ENCODE results near the gene RTKN2. TPM values are rescaled to one million over a fixed set of nuclear protein-coding genes. Genes with fewer than 3 reads are reported as not detected.

RTKN2 gene
- total RNA-seq, 1 donor from 2014 or later = 7.5 TPM

DNA sequence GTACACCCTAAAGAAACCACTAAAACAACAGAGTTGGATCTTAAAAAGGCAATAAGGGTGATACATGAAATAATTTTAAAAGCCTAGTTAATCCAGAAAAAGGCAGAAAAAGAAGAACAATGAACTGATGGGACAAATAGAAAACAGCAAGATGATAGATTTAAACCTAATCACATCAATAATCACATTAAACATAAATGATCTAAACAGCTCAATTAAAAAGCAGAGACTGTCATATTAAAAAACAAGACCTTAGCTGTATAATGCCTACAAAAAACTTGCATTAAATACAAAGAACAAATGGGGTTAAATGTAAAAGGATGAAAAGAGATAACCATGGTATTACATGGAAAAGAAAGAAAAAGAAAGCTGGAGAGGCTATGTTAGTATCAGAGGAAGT lies 96.2 kb downstream of the RTKN2 start:
- DNase-seq = no peak

DNA sequence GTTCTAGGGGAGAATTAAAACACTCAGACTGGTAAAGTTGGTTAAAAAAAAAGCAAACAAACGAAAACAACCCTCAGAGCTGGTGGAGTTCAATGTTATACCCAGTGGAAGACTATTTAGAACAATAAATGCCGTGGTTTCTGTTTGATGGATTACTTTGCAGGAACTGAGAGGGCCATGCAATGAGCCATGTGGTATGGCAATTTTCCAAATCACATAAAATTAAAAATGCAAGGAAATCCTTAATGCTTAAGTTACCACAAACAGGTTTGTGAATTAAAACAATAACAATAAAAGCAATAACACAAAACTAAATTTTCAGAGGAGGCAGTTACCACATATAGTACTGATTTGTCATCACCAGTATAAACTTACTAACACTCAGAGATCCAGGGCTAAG lies 96.9 kb downstream of the RTKN2 start:
- DNase-seq = no peak

DNA sequence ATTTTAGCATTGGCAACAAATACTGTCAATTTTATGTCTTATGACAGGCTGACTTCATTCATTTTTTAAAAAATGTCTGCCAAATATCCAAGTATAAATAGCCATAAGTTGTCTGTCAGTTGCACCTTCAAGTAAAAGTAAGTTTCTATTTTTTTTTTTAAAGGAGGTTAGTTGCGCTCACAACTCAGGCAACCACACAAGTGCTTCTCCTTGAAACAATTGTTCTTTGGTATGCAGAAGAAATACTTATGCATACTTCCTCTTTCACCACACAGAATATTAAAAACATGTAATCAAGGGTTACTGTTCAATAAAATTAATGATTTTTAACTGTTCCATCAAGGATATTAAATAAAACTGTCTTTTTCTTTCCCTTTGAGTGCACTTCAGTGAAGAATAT lies 97.9 kb downstream of the RTKN2 start:
- no peak for DNase-seq

DNA sequence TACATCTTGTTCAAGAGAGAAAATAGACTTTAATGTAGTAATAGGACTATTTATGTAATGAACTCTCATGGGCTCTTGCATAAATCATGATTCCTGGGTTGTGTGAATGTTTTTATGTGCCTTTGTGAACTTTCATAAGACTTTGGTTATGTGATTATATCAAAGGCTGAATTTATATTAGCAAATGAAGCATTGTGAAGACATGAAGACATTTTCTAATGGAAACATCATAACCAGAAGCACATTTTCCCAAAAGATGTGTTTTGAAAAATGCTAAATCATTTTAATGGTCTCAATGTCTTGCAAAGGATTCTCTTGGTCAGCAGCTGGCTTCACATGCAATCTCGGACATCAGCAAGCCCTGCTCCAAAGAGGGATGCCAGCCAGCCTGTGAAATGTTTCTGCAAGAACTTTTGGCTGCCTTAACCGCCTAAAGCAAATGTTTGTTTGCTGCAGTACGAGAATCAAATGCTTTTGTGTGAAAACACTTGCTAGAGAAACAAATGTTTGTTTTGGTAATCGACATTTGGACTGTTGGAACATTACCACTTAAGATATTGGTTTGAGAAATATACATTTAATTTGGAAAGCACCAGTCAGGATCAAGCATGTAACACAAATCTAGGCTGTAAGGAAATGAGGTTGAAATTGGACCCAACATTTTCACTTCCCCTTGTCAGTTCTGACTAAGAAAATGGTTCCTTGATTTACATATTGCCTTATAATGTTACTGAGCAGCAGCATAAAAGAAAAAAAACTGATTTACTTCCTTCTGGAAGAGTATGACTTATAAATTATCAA lies 102.1 kb downstream of the RTKN2 start:
- no peak for DNase-seq

DNA sequence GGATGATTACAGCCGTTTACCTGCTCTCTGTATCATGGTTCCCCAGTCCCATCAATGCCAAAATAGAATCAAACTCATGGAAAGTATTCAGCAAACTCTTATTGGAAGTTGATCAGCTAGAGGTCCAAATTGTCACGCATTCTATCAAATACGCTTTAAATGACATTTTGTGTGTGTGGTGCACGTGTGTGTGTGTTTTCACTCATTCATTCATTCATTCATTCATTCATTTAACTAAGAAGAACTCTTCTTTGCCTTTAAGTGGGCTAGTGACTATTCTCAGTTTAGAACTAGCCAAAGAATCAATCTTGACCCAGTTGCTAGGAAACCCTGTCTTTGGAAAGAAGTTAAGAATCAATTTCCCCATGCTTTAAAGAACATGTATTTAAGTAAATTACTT lies 102.8 kb downstream of the RTKN2 start:
- no peak for DNase-seq

- DNase-seq = no peak
These were observed 105.6 kb downstream of the RTKN2 start for GRCh38 chr10:62163024-62163423.

GRCh38 chr10:62162261-62162981 lies 106.2 kb downstream of the RTKN2 start:
- no peak for DNase-seq

- DNase-seq = no peak
These were observed 109.3 kb downstream of the RTKN2 start for GRCh38 chr10:62159351-62159750.

GRCh38 chr10:62157601-62158000 lies 111.0 kb downstream of the RTKN2 start:
- no peak for DNase-seq

- no peak for DNase-seq
These were observed 113.5 kb downstream of the RTKN2 start for GRCh38 chr10:62155054-62155680.

DNA sequence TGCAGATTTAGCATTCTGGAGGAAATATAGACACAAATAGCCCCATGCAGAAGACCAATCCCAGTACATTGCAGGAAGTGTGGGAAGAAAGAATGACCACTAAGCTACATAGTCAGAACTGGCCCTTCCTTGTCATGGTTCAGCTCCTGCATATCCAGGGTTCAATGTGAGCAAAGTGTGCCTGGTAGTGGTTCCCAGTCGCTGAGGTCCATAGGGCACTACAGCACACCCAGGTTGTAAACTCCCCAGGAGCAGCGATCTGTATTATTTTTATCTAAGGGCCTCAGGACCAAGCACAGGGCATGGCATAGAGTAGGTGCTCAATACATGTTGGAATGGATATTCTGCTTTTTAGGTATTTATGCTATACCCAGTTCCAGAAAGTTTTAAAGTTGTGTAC lies 114.4 kb downstream of the RTKN2 start:
- DNase-seq = no peak

GRCh38 chr10:62153191-62153590 lies 115.5 kb downstream of the RTKN2 start:
- DNase-seq = no peak

DNA sequence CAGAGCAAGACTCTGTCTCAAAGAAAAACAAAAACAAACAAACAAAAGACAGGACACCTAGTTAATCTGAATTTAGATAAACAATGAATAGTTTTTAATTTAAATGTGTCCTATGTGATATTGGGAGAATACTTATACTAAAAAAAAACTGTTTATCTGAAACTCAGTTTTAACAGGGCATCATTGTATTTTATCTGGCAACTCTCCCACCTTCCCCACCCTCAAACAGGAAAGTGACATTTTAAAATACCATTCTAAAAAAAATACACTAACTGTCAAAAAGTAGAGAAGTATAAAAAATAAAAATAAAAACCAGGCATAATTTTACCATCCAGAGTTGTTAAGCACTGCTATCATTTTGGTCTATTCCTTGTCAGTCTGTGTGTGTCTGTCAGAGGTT lies 119.0 kb downstream of the RTKN2 start:
- DNase-seq = no peak

DNA sequence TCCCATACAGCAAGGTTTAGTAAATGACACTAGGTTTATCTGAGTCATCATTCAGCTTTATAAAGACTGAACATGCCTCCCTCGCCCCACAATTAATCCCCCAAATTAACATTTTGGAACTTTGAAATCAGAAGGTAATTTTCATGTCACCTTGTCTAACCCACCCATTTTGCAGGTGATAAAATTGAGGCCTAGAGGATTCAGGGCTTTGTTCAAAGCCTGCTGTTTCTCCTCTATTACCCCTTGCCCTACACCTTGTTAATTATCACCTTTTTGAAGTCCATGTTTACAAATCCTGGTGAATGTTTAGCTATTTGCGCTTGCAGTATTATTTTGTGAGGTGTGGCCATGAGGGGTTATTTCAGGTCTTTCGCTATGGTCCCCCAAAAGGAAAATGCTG lies 120.5 kb downstream of the RTKN2 start:
- no peak for DNase-seq

DNA sequence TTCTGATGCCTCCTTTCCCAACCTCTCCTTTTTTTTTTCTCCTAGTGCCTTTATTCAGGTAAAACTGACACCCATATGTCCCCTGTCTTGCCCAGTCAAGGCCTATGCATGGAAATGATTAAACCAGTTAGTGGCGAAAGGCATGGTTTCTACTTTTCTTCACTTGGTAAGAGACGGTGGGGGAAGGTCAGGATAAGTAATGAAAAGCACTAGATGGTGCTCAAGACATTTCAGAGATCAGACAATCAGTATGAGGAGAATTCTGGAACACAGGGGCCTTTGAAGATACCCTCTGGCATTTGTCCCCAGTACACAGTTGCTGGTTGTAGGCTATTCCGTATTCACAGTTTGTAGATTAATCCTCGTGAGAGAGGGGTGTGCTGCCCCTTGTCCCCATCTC lies 121.2 kb downstream of the RTKN2 start:
- no peak for DNase-seq

- DNase-seq = no peak
These were observed 131.7 kb downstream of the RTKN2 start for GRCh38 chr10:62136931-62137330.

GRCh38 chr10:62133618-62134017 lies 135.0 kb downstream of the RTKN2 start:
- no peak for DNase-seq

Other genes with a start within 250 kb of the RTKN2 start
- 29.6 TPM for gene ZNF365, start 105.5 kb upstream of the RTKN2 start, total RNA-seq